Measurements from ENCODE around the gene TNFAIP2.

Gene TNFAIP2

GRCh38 chr14:103094406-103095209, 28.7 kb upstream of the TNFAIP2 start, which contains the start of gene EXOC3L4:
Gene EXOC3L4, plus strand, starts transcription at chr14:103094725. Its CDS starts 5,495 bp downstream, at chr14:103100220.
- DNase-seq (ENCODE audit: low spot score): no peak

GRCh38 chr14:103095210-103095778, 28.0 kb upstream of the TNFAIP2 start:
- DNase-seq (ENCODE audit: low spot score): no peak

- DNase-seq (ENCODE audit: low spot score): no peak
Observed at GRCh38 chr14:103096387-103096786, 26.9 kb upstream of the TNFAIP2 start.

GRCh38 chr14:103097244-103097993, 25.8 kb upstream of the TNFAIP2 start:
- DNase-seq (ENCODE audit: low spot score): no peak

DNA sequence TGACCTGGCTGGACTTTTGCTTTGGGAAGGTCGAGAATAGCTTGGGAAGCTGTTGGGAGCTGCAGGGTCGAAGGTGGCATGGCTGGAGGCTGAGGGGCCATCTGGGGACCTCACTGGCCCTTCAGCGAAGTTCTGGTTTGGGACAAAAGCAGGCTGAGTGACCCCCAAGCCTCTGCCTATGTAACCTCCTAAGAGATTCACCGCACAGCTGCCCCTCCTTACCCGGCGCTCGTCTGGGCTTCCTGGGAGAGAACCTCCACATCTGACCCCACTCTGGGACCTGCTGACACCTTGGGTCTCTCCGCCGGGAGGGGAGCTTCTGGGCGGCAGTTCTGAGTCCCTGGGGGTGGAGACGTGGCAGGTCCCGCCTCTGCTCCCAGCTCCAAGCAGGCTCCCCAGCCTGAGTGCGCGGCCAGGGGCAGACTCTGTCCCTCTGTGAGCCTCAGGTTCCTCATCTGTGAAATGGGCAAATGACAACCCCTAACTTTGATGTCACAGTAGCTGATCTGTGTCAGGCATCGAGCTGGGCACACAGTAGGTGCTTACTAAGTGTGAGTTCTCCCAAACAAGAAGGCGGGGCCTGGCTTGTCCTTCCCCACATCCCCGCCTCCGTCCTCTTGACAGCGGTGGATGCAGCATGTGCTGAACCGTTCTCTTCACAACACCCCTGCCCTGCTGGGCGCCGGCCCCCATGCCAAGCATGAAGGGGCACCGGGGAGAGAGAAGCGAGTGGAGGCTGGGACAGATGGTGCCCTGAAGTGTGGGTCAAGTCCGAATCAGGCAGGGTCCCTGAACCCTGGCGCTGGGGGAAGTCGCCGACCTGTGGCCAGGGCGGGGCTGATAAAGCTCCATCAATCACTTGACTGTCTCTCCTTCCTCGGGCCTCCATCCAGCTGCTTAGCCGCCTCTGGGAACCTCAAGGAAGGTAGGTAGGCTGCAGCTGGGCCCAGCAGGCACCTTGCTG, 25.0 kb upstream of the TNFAIP2 start:
- no peak for DNase-seq (ENCODE audit: low spot score)

DNA sequence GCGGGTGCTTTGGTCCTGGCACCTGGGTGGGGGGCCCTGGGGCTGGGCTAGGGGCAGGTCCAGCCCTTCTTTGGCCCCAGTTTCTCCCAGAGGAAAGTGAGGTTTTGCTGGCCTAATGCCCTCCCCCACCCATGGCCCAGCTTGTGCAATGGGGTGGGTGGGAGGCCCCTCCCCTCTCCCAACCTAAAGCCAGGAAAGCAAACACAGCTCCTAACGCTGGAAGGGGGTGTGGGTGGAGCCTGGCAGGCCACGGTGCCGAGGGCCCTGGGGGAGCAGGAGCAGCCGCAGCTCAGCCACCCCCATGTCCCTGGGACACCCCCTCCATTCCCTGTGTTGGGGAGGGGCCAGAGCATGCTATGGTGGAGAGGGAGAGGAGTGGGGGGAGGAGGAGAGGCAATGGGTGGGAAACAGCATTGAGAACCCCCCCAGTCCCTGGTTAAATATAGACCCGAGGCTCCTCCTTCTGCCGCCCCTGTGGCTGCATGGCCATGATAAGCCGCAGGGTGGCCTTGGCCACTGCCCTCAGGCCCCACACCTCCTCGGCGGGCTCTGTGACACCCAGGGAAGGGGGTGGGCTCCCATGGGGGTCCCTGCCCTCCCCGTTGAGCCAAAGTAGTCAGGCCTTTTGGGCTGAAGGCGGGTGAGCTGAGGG, 24.1 kb upstream of the TNFAIP2 start:
- no peak for DNase-seq (ENCODE audit: low spot score)

DNA sequence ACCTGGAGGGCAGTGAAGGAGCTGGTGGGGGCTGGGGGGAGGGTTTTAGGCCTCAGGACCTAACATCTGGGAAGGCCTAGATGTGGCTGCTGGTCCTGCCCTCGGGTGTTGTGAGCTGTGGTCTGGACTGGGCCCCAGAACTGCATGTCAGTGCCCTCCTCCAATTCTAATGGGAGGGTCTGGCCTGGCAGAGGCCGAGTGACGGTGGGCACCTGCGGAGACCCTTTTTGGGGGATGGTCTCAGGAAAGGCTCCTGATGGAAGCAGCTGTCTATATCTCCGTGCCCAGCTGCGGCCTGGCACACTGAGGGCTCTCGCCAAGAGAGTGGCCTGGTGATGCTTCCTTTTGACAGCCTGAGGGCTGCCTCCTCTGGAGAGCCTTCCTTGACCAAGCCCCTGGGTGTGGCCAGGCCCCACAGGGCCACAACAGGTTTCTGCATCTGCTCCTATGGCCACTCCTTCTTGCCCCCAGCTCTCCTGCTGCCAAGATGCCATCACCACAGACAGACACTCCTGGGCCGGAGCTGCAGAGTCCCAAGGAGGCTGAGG, 23.5 kb upstream of the TNFAIP2 start:
- DNase-seq (ENCODE audit: low spot score): no peak

GRCh38 chr14:103100281-103101121, 22.8 kb upstream of the TNFAIP2 start:
- DNase-seq (ENCODE audit: low spot score): no peak

DNA sequence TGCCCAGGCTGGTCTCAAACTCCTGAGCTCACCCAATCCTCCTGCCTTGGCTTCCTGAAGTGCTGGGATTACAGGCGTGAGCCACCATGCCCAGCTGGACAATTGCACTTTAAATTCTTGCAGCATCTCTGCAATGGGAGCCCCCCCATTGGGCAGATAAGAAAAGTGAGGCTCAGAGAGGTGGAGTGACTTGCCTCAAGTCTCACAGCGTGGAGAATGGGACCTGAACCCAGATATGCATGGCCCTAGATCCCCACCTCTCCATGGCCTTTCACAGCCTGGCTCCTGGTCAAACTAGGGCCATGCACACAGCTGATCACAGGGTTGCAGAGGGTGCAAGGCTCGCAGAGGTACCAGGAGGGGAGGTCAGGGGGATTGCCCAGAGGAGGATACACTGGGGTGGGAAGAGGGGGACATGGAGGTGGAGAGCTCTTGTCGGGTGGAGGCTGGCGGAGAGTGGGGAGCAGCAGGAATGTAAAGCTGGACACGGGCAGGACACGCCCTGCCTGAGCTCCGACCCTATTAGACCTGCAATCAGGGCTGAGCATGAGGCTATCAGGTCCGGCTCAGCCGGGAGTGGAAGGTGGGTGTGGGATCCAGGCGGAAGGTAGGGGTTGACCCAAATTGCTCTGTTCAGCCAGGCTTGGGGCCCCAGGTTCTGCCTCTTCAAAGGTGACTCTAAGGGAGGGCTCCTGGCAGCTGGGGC, 21.9 kb upstream of the TNFAIP2 start:
- DNase-seq (ENCODE audit: low spot score): no peak

- DNase-seq (ENCODE audit: low spot score): no peak
Observed at GRCh38 chr14:103101963-103102688, 21.1 kb upstream of the TNFAIP2 start.

GRCh38 chr14:103102689-103103260, 20.5 kb upstream of the TNFAIP2 start:
- no peak for DNase-seq (ENCODE audit: low spot score)

- DNase-seq (ENCODE audit: low spot score): peak; percentile 85
Observed at GRCh38 chr14:103103461-103104388, 19.5 kb upstream of the TNFAIP2 start.

DNA sequence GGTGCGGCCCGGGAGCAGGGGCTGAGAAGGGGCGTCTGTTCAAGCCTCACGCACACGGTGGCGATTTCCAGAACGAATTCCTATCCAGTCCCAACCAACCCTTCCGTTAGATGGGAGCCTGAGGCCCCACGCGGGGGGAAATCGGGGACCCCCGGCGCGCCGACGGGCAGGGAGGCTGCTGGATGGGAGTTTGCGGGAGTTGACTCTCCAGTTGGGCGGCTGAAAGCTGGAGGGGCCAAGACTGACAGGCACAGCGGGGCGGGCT, 18.9 kb upstream of the TNFAIP2 start:
- no peak for DNase-seq (ENCODE audit: low spot score)

DNA sequence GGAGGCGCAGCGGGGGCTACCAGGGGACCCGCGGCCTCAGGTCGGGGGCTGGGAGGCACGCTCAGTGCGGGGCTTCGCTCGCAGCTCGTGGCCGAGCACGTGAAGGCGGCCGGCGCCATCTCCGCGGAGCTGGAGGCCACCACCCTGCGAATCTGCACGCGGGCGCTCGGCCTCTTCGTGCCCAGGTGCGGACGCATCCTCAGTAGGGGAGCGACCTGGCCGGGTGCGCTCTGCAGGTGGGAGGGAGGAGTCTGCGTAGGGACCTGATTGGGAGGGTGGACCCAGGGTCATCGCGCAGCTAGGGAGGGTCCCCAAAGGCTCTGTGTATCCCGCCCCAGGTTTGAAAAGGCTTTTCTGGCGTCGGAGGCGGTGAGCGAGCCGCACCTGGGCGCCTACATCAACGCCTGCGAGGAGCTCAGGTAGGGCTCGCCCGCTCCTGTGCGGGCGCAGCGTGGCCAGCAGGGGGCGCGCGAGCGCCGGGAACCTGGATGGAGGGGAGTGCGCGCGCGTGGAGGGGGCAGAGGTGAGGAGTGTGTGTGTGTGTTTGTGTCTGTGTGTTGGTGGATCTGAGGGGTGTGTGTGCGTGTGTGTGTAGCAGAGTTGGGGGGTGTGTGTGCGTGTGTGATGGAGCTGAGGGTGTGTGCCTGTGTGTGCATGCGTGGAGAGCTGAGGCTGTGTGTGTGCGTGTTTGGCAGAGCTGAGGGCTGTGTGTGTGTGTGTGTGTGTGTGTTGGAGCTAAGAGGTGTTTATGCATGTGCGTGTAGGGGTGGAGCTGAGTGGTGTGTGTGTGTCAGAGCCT, 18.4 kb upstream of the TNFAIP2 start:
- peak; percentile 75 for DNase-seq (ENCODE audit: low spot score)

- DNase-seq (ENCODE audit: low spot score): peak; percentile 80
Observed at GRCh38 chr14:103105580-103106150, 17.6 kb upstream of the TNFAIP2 start.

DNA sequence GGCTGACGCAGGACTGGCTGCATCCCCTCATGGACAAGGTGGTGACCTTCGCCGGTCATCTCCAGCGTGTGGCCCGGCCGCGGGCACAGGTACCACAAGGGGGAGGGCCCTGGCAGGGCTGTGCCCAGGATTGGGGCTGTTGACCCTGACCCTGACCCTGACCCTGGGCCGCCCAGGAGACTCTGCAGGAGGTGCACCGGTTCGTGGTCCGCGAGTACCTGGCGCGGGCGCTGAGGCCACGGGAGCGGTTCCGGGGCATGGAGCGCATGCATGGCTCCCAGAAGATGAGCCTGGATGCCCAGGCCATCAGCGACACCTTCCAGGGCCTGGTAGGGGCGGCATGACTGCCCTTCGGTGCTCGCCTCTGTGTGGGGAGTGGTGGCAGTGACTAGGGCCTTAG, 15.8 kb upstream of the TNFAIP2 start:
- DNase-seq (ENCODE audit: low spot score): no peak

All from SW480 (cell line).